T-helper 1 cell treated with Interleukin-12 subunit alpha and Interleukin-12 subunit beta and Interleukin-4 antibody, amounts not matched to agents 30 μg/mL and 1 μg/mL, for 36 hours (primary cell): Measurements from ENCODE around the gene SLC25A29.
"Not testable (repeated sequence)": the region's sequence is repeated elsewhere in the genome, so short reads cannot be mapped to it uniquely, and the experiment has no call there.

Experiments used
- H3K27ac Mint-ChIP-seq: one replicate; pipeline ENCODE4 v1.8.0; 2021; ENCODE audit warnings: mild to moderate bottlenecking, mixed read lengths
- H3K27me3 Mint-ChIP-seq: one replicate; pipeline ENCODE4 v1.8.0; 2021; ENCODE audit warnings: low read depth, mixed read lengths
- H3K36me3 Mint-ChIP-seq: one replicate; pipeline ENCODE4 v1.8.0; 2021; ENCODE audit warnings: low read depth, mixed read lengths
- H3K4me1 Mint-ChIP-seq: one replicate; pipeline ENCODE4 v1.8.0; 2021; ENCODE audit warnings: low read depth, mixed read lengths
- H3K4me3 Mint-ChIP-seq: one replicate; pipeline ENCODE4 v1.8.0; 2021; ENCODE audit warnings: mild to moderate bottlenecking, moderate library complexity, mixed read lengths
- H3K9me3 Mint-ChIP-seq: one replicate; pipeline ENCODE4 v1.8.0; 2021; ENCODE audit warnings: mixed read lengths

The SLC25A29 gene

DNA sequence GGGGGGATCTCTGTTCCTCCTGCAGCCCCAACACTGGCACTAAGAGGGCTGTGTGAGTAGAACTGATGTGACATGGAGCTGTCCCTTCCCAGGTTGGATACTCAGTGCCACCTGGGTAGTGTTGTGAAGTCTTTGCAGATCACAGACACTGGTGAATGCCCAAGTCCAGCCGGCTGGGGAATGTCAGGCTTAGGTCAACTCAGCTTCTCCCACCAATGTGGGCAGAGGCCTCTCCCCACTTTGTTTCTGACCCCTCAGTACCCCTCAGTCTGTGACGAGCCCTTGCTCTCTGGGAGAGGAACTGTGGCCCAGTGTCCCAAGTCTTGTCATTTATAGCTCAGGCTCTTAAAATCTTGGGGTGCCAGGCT, 11.3 kb downstream of the SLC25A29 start:
- no peaks in the 10 kb centered on the region for H3K27me3 Mint-ChIP-seq
- H3K9me3 Mint-ChIP-seq: no peaks in the 10 kb centered on the region
- no peak overlapping the region for H3K4me3 Mint-ChIP-seq
- H3K27ac Mint-ChIP-seq: no peak overlapping the region
- peaks cover 1% of the 10 kb centered on the region for H3K4me1 Mint-ChIP-seq
- H3K36me3 Mint-ChIP-seq: peaks cover 4% of the 10 kb centered on the region

DNA sequence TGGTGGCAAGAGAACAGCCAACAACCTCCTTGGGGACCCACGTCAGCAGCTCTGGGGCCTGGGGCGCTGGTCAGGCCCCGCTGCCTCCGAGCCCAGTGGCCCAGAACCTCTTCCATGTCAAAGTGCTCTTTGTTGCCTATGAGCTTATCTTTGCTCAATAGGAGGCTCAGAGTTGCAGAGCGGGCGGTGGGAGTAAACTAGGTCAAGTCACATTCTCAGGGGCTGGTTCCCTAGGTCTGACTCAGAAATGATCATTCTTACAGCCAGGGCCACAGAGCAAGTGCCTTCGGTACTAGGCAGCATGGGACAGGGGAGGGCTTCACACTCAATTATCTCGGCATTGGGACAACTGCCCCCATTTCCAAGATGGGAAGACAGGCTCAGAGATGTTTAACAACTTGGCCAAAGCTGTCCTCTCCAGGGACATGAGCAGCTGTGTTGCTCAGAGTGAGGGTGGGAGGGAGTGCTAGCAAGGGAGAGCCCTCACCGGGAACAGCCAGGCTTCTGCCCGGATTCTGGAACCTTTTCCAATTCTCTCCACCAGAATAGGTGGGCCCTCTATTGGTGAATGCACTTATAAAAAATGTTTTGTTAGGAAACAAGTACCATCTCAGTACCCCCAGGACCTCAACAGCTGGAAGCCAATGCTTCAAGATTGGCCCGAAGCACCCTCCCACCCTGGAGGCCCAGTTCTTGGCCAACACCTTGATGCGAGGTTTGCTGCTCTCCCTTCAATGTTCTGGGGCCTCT, 11.9 kb downstream of the SLC25A29 start:
- peaks cover 4% of the 10 kb centered on the region for H3K36me3 Mint-ChIP-seq
- H3K9me3 Mint-ChIP-seq: no peaks in the 10 kb centered on the region
- H3K4me1 Mint-ChIP-seq: peaks cover 1% of the 10 kb centered on the region
- H3K27ac Mint-ChIP-seq: no peak overlapping the region
- no peaks in the 10 kb centered on the region for H3K27me3 Mint-ChIP-seq
- no peak overlapping the region for H3K4me3 Mint-ChIP-seq

- Mint-ChIP-seq H3K4me1 (peaks cover 1% of the 10 kb centered on the region), H3K9me3 (no peaks in the 10 kb centered on the region), H3K27me3 (no peaks in the 10 kb centered on the region), H3K4me3 (no peak overlapping the region), H3K36me3 (peaks cover 4% of the 10 kb centered on the region), H3K27ac (no peak overlapping the region)
Observed at GRCh38 chr14:100293497-100294212, 12.6 kb downstream of the SLC25A29 start.

DNA sequence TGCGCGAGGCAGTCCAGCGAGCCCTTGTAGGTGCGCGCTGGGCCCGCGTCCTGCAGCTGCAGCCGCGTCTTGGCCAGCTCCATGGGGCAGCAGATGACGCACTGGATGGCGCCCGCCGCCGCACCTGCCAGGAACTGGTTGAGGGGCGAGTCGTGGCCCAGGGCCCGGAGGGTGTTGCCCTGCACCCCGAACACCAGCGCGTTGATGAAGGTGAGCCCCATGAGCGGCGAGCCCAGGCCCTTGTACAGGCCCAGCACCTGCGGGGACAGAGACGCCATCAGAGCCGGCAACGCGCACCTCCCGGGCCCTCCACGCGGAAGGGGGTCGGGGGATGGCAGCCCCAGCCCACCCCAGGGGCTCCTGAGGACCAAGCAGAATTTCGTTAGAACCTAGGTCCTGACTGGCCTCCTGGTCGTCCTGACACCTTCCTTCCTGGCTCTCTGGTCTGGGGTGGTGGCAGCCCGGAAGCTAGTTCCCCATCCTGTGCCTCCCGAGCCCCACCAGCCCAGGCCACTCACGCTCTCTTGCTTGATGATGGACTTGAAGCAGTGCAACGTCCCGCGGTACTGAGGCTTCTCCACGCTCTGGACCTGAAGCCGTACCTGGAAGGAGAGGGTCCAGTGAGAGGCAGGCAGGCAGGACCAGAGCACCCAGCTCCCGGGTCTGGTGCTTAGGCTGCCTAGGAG, 13.3 kb downstream of the SLC25A29 start:
- Mint-ChIP-seq H3K4me1 (peaks cover 1% of the 10 kb centered on the region), H3K27me3 (no peaks in the 10 kb centered on the region), H3K36me3 (peaks cover 4% of the 10 kb centered on the region), H3K27ac (no peak overlapping the region), H3K4me3 (no peak overlapping the region), H3K9me3 (no peaks in the 10 kb centered on the region)

- Mint-ChIP-seq H3K36me3 (peaks cover 4% of the 10 kb centered on the region), H3K27me3 (no peaks in the 10 kb centered on the region), H3K4me1 (peaks cover 1% of the 10 kb centered on the region), H3K9me3 (no peaks in the 10 kb centered on the region), H3K27ac (no peak overlapping the region), H3K4me3 (no peak overlapping the region)
Observed at GRCh38 chr14:100292301-100292775, 13.9 kb downstream of the SLC25A29 start.

- Mint-ChIP-seq H3K4me1 (peaks cover 1% of the 10 kb centered on the region), H3K36me3 (no peaks in the 10 kb centered on the region), H3K4me3 (no peak overlapping the region), H3K27ac (no peak overlapping the region), H3K27me3 (no peaks in the 10 kb centered on the region), H3K9me3 (no peaks in the 10 kb centered on the region)
Observed at GRCh38 chr14:100291305-100292075, 14.8 kb downstream of the SLC25A29 start.

GRCh38 chr14:100290607-100291304, 15.5 kb downstream of the SLC25A29 start:
- Mint-ChIP-seq H3K36me3 (no peaks in the 10 kb centered on the region), H3K27ac (no peak overlapping the region), H3K4me3 (no peak overlapping the region), H3K9me3 (no peaks in the 10 kb centered on the region), H3K27me3 (no peaks in the 10 kb centered on the region), H3K4me1 (peaks cover 4% of the 10 kb centered on the region)

DNA sequence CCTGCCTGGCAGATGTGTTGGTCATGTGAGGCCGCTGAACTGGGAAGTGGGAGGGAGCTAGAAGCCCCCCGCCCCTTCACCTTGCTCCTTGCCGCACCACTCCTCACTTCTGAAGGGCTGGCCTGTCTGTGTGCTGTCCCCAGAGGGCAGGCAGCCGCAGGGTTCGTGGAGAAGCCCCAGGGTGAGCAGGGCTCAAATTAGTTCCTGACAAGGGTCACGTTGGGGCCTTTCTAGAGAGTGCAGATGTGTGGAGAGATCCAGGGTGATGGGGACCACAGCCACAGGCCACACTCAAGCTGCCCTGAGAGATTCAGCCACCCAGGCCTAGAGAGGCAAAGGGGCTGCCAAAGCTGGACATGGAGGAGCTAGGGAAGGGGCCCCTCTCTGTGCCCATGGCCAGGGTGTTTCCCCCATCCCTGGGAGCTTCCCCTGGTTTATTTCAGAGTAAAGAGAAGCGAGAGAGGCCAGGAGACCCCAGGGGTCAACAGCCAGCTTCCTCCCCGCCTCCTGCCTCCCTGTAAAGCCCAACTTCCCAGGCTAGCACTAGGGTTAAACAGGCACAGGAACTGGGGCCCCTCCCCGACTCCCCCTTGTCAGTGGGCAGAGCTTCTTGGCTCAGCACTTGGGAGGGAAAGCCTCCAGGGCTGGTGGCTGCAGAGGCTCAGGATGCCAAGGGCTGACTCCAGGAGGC, 16.2 kb downstream of the SLC25A29 start:
- H3K4me1 Mint-ChIP-seq: peaks cover 4% of the 10 kb centered on the region
- no peaks in the 10 kb centered on the region for H3K9me3 Mint-ChIP-seq
- H3K27me3 Mint-ChIP-seq: no peaks in the 10 kb centered on the region
- no peak overlapping the region for H3K27ac Mint-ChIP-seq
- no peaks in the 10 kb centered on the region for H3K36me3 Mint-ChIP-seq
- no peak overlapping the region for H3K4me3 Mint-ChIP-seq

DNA sequence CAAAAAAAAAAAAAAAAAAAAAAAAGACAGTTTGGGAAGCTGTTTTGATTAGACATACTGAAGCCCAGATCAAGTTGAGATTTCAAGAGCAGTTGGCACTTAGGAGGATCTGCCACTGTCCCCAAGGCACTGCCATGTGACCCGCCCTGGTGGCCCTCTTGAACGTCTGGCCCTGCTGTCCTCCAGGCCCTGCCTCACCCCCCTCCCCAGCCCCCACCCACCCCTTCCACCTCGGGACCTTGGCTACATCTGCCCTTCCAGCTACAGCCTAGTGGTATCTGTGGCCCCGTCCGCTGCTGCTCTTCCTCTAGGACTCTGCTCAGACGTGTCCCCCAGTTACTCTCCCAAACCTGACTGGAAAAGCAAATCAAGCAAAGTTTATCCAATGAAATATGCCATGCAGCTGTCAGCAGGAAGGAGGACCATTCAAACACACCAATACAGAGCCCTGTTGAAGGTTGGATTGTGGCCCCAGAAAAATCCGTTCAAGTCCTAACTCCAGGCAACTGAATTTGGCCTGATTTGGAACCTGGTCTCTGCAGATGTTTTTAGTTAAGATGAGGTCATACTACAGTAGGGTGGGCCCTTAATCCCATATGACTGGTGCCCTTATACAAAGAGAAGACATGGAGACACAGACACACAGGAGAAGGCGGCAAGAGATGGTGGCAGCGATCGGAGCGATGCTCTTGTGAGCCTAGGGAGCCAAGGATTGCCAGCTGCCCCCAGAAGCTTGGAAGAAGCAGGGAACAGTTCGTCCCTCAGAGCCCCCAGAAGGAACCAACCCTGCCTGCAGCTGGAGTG, 17.7 kb downstream of the SLC25A29 start:
- H3K36me3 Mint-ChIP-seq: no peaks in the 10 kb centered on the region
- no peaks in the 10 kb centered on the region for H3K27me3 Mint-ChIP-seq
- H3K27ac Mint-ChIP-seq: no peak overlapping the region
- no peak overlapping the region for H3K4me3 Mint-ChIP-seq
- H3K4me1 Mint-ChIP-seq: peaks cover 6% of the 10 kb centered on the region
- H3K9me3 Mint-ChIP-seq: no peaks in the 10 kb centered on the region

DNA sequence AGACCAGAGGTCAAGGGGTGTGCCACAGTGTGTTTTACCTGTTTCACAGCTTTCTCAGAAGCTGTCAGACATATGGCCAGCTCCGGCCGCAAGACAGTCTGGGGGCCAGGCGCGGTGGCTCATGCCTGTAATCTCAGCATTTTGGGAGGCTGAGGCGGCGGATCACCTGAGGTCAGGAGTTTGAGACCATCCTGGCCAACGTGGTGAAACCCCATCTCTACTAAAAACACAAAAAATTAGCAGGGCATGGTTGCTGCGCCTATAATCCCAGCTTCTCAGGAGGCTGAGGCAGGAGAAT, 18.3 kb downstream of the SLC25A29 start:
- H3K27me3 Mint-ChIP-seq, H3K4me1 Mint-ChIP-seq, H3K27ac Mint-ChIP-seq, H3K36me3 Mint-ChIP-seq, H3K9me3 Mint-ChIP-seq, H3K4me3 Mint-ChIP-seq: not testable (repeated sequence)

DNA sequence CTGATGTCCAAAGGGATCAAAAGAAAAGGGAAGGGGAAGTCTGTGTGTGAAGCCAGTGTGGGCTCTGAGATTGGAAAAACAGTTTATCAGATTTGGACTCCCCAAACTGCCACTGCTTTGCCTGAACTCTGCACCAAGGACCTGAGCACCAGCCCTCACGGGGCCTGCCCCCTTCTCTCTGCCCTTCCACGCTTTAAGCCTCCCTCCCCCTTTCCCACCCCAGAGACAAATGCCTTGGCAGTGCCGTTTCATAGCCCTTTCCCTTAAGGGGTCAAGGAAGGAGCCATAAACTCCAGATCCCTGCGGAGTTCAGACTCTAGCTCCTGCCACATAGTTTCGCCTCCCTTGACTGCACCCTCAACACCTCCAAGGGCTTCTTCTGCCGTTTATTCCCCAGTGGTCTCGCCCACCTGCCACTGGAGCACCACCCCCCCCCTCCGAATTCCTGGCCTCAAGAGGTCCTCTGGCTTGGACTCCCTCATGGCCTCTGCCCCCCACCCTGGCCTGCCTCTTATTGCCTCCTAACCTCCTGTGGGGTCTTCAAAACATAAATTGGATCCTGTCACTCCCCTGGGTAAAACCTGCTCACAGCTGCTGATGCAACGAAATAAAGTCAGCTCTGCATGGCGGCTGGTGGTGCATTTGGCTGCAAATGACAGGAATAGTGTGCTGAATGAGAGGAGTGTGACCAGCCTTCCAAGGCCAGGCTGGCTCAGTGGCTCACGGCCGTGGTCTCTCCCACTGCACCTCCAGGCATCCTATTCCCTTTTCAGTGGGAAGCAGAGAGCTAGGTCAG, 18.8 kb downstream of the SLC25A29 start:
- peaks cover 6% of the 10 kb centered on the region for H3K4me1 Mint-ChIP-seq
- no peaks in the 10 kb centered on the region for H3K36me3 Mint-ChIP-seq
- H3K9me3 Mint-ChIP-seq: no peaks in the 10 kb centered on the region
- no peak overlapping the region for H3K27ac Mint-ChIP-seq
- H3K27me3 Mint-ChIP-seq: no peaks in the 10 kb centered on the region
- no peak overlapping the region for H3K4me3 Mint-ChIP-seq

DNA sequence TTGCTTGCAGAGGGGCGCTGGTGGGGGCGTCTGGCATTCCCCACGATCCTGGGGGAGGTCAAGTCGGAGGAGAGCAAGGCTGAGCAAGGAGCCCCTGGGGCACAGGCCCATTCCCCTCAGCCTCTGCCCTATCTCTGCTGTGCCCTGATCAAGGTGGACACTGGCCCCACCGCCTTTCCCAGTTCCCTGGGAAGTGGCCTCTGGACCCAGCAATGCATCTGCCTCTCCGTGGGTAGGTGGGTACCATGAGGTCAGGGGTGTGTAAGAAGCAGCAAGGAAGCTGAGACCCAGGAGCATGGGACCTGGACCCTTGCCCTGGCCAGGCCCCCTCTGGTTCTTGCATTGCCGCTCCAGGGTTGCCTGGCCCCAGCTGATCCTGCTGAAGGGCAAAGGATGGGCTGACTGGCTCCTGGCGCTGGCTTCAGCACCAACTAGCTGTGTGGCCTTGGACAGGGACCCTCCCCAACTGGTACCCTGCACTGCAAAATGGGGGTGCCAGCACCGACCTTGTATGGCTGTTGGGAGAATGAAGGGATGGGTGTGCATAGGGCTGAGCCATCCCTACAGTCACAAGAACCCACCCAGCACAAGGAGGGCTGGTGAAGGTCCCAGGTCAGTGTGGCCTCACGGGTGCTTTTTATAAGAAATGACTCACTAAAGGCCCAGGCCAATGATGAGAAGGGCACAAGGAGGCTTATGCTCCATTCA, 19.6 kb downstream of the SLC25A29 start:
- peaks cover 6% of the 10 kb centered on the region for H3K4me1 Mint-ChIP-seq
- no peaks in the 10 kb centered on the region for H3K27me3 Mint-ChIP-seq
- H3K4me3 Mint-ChIP-seq: no peak overlapping the region
- peaks cover under 1% of the 10 kb centered on the region for H3K36me3 Mint-ChIP-seq
- no peaks in the 10 kb centered on the region for H3K9me3 Mint-ChIP-seq
- H3K27ac Mint-ChIP-seq: no peak overlapping the region
